OCI-LY7 (cell line): Measurements from ENCODE around the gene RITA1. TPM values are rescaled to one million over a fixed set of nuclear protein-coding genes. Genes with fewer than 3 reads are reported as not detected.
A peak's percentile ranks its signal among the peaks of the same experiment; 100 is the strongest.

Source experiments
- BruUV-seq: library from RNA; stranded (reverse); fragments of 400-500 nt; replicated peaks from 2 replicates; lab custom pipeline; 2021; lab: Mats Ljungman, UMichigan
- CTCF ChIA-PET: fragments of 300-600 bp; sonication (Branson Sonifier 250); formaldehyde crosslinking; loops from one replicate; lab custom pipeline; 2022; ENCODE audit warnings: antibody characterized with exemption; ENCODE audit not compliant: unreplicated experiment; lab: Charles Lee
- POLR2A ChIA-PET: fragments of 300-600 bp; sonication (Branson Sonifier 250); formaldehyde crosslinking; loops from one replicate; lab custom pipeline; 2022; ENCODE audit warnings: antibody characterized with exemption; lab: Charles Lee
- DNase-seq: peaks from one replicate; pipeline ENCODE4 v3.0.0-alpha.2; 2015; ENCODE audit warnings: low spot score
- H2AFZ ChIP-seq: fragments of 200-600 bp; sonication (generic), shearing (Covaris generic); 2 replicates; pipeline ENCODE4 v1.6.1; 2014; ENCODE audit warnings: mild to moderate bottlenecking, antibody characterized with exemption, low read length, moderate library complexity
- H3K27ac ChIP-seq: fragments of 200-600 bp; sonication (generic); 2 replicates; pipeline ENCODE4 v1.5.1; 2014; ENCODE audit warnings: mixed run types, low read depth, mild to moderate bottlenecking, moderate library complexity, low read length, inconsistent platforms; ENCODE audit not compliant: poor library complexity, severe bottlenecking
- H3K36me3 ChIP-seq: fragments of 200-600 bp; sonication (generic); 2 replicates; pipeline ENCODE4 v1.6.1; 2014; ENCODE audit warnings: mild to moderate bottlenecking, antibody characterized with exemption, low read length, moderate library complexity, mixed read lengths; ENCODE audit not compliant: insufficient read depth
- H3K4me1 ChIP-seq: fragments of 200-600 bp; sonication (generic); 2 replicates; pipeline ENCODE4 v1.5.1; 2014; ENCODE audit warnings: mild to moderate bottlenecking, low read length; ENCODE audit not compliant: insufficient read depth, poor library complexity, severe bottlenecking
- H3K4me2 ChIP-seq: fragments of 200-600 bp; sonication (generic); 2 replicates; pipeline ENCODE4 v1.6.1; 2014; ENCODE audit warnings: mild to moderate bottlenecking, low read length
- H3K4me3 ChIP-seq: fragments of 200-600 bp; sonication (generic); 2 replicates; pipeline ENCODE4 v1.5.1; 2014; ENCODE audit warnings: mild to moderate bottlenecking, low read depth, low read length; ENCODE audit not compliant: poor library complexity, severe bottlenecking
- H3K79me2 ChIP-seq: fragments of 200-600 bp; sonication (generic); 2 replicates; pipeline ENCODE4 v1.6.1; 2016; ENCODE audit warnings: low read depth, mild to moderate bottlenecking, low read length, moderate library complexity, mixed read lengths; ENCODE audit not compliant: insufficient read depth
- H3K9me2 ChIP-seq: fragments of 200-600 bp; sonication (generic); 2 replicates; pipeline ENCODE4 v1.6.1; 2016; ENCODE audit warnings: mild to moderate bottlenecking, low read length, mixed read lengths; ENCODE audit not compliant: insufficient read depth
- H3K9me3 ChIP-seq: fragments of 200-600 bp; sonication (generic); 2 replicates; pipeline ENCODE4 v1.6.1; 2014; ENCODE audit warnings: mild to moderate bottlenecking, mixed run types, low read length, mixed read lengths
- H4K20me1 ChIP-seq: fragments of 200-600 bp; sonication (generic); 2 replicates; pipeline ENCODE4 v1.6.1; 2014; ENCODE audit warnings: mild to moderate bottlenecking, antibody characterized with exemption, low read length, moderate library complexity, mixed read lengths; ENCODE audit not compliant: insufficient read depth
- CTCF ChIP-seq: fragments of 200-600 bp; sonication (generic); conservative IDR thresholded peaks from 2 replicates; pipeline ENCODE4 v1.5.1; 2014; ENCODE audit warnings: mild to moderate bottlenecking, antibody characterized with exemption, low read length, moderate library complexity, mixed read lengths
- EZH2phosphoT487 ChIP-seq: fragments of 200-600 bp; sonication (generic); IDR thresholded peaks from 2 replicates; pipeline ENCODE4 v1.6.1; 2018; ENCODE audit warnings: low read depth, borderline replicate concordance, mild to moderate bottlenecking, mixed run types, antibody characterized with exemption, low read length, moderate library complexity, mixed read lengths
- intact Hi-C: fragments of 100-400 bp; cut with micrococcal nuclease; formaldehyde crosslinking; loops from one replicate; pipeline ENCODE4 v1.10.0; 2022; ENCODE audit not compliant: unreplicated experiment
- total RNA-seq, 2 experiments: library from RNA; depleted of rRNA in 1 of 2; stranded (reverse); fragments of >200 nt in 1 of 2; shearing (Covaris generic) in 1 of 2; gene quantifications; 2 replicates each; pipeline ENCODE4 v1.2.3, GENCODE V29; 2014 to 2022

The RITA1 gene
- total RNA-seq, 2 experiments from 2014 or later, result 68.6 to 90.8 TPM

GRCh38 chr12:113208041-113208934 lies 22.8 kb downstream of the RITA1 start:
- Histone ChIP-seq H3K4me3 (peak overlapping the region; percentile 59), H3K4me2 (peak overlapping the region; percentile 89)

GRCh38 chr12:113211160-113211559 lies 25.6 kb downstream of the RITA1 start:
- peak overlapping the region; percentile 99 for H3K27ac ChIP-seq
- no peaks in the 10 kb centered on the region for H3K9me2 ChIP-seq
- H3K9me3 ChIP-seq, result no peaks in the 10 kb centered on the region; the same call in 1 of the 2 replicates
- CTCF ChIA-PET, result interaction anchor here (0.6 kb wide), 1 partner anchor 11 kb away, joined by 11 read pairs; no protein-coding TSS in a partner anchor
- H4K20me1 ChIP-seq, result no peaks in the 10 kb centered on the region
- POLR2A ChIA-PET, result interaction anchor here (0.7 to 13.0 kb wide), 6 partner anchors 10 to 49 kb away, joined by 3 to 183 read pairs (median 3); partner anchors contain the start of genes RITA1 and TPCN1
- H3K4me1 ChIP-seq, result peaks cover 100% of the 10 kb centered on the region
- H3K79me2 ChIP-seq, result peaks cover 70% of the 10 kb centered on the region
- intact Hi-C loops, result no loop called here
- H2AFZ ChIP-seq, result no peak overlapping the region
- no peak overlapping the region for H3K4me3 ChIP-seq
- TF ChIP-seq CTCF (no peak), EZH2phosphoT487 (no peak)
- DNase-seq, result no peak
- H3K36me3 ChIP-seq, result peaks cover 66% of the 10 kb centered on the region
- BruUV-seq, result no TSS peak
- H3K4me2 ChIP-seq, result peak overlapping the region; percentile 89

More at GRCh38 chr12:113208041-113208934, 22.8 kb downstream of the RITA1 start:
- DNase-seq, result peak; percentile 98
- intact Hi-C loops, result loop anchor here (1.0 kb wide), 3 partner anchors 9 to 23 kb away; partner anchors contain the start of genes DDX54 and RITA1
- POLR2A ChIA-PET, result interaction anchor here (1.2 to 13.0 kb wide), 6 partner anchors 9 to 138 kb away, joined by 3 to 183 read pairs (median 6); partner anchors contain the start of genes RITA1 and TPCN1
- Histone ChIP-seq H3K9me3 (no peaks in the 10 kb centered on the region; the same call in 1 of the 2 replicates), H2AFZ (no peak overlapping the region), H3K27ac (peak overlapping the region; percentile 99), H3K79me2 (peaks cover 50% of the 10 kb centered on the region), H3K9me2 (no peaks in the 10 kb centered on the region), H4K20me1 (no peaks in the 10 kb centered on the region), H3K4me1 (peaks cover 91% of the 10 kb centered on the region), H3K36me3 (peaks cover 73% of the 10 kb centered on the region)
- CTCF ChIA-PET, result interaction anchor here (0.9 to 1.0 kb wide), 2 partner anchors 9 to 14 kb away, joined by 4 read pairs; no protein-coding TSS in a partner anchor
- TSS peak; percentile 71 for BruUV-seq
- TF ChIP-seq CTCF, result no peak
- no peak for TF ChIP-seq EZH2phosphoT487
